ENCODE results near the gene PYDC1.

DNA sequence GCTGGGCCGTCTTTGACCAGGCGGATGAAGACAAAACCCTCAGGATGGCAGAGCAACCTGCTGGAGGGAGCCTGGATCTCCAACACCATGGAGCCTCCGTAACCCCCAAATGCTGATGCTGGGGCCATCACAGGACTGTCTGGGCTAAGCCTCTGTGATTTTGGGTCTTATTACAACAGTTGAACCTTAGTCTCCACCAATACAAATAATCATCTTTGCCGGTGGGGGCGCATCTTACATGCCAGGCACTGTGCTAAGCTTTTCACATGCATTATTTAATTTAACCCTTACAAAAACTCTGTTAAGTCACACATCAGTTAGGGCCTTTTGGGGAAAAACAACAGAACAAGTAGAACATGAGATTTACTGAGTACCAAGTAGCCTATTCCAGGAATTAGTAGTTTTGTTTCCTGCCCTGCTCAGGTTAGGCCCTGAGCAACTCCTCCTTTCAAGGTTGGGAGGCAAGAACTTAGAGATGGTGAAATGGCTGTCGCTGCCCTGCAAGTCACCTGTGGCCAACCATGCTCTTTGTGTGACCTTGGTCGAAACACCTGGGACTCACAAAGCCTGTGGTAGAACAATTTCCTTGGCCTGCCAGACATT is 33.9 kb upstream of the PYDC1 start:
- no peak for TF ChIP-seq SREBF2 (IDR thresholded peaks at IDR 0.05)
- TF ChIP-seq, protein P1, sequence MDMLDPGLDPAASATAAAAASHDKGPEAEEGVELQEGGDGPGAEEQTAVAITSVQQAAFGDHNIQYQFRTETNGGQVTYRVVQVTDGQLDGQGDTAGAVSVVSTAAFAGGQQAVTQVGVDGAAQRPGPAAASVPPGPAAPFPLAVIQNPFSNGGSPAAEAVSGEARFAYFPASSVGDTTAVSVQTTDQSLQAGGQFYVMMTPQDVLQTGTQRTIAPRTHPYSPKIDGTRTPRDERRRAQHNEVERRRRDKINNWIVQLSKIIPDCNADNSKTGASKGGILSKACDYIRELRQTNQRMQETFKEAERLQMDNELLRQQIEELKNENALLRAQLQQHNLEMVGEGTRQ (IDR thresholded peaks at IDR 0.05), result no peak
- TF ChIP-seq, protein P2, sequence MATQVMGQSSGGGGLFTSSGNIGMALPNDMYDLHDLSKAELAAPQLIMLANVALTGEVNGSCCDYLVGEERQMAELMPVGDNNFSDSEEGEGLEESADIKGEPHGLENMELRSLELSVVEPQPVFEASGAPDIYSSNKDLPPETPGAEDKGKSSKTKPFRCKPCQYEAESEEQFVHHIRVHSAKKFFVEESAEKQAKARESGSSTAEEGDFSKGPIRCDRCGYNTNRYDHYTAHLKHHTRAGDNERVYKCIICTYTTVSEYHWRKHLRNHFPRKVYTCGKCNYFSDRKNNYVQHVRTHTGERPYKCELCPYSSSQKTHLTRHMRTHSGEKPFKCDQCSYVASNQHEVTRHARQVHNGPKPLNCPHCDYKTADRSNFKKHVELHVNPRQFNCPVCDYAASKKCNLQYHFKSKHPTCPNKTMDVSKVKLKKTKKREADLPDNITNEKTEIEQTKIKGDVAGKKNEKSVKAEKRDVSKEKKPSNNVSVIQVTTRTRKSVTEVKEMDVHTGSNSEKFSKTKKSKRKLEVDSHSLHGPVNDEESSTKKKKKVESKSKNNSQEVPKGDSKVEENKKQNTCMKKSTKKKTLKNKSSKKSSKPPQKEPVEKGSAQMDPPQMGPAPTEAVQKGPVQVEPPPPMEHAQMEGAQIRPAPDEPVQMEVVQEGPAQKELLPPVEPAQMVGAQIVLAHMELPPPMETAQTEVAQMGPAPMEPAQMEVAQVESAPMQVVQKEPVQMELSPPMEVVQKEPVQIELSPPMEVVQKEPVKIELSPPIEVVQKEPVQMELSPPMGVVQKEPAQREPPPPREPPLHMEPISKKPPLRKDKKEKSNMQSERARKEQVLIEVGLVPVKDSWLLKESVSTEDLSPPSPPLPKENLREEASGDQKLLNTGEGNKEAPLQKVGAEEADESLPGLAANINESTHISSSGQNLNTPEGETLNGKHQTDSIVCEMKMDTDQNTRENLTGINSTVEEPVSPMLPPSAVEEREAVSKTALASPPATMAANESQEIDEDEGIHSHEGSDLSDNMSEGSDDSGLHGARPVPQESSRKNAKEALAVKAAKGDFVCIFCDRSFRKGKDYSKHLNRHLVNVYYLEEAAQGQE (IDR thresholded peaks at IDR 0.05), result no peak
- TF ChIP-seq, protein P3, sequence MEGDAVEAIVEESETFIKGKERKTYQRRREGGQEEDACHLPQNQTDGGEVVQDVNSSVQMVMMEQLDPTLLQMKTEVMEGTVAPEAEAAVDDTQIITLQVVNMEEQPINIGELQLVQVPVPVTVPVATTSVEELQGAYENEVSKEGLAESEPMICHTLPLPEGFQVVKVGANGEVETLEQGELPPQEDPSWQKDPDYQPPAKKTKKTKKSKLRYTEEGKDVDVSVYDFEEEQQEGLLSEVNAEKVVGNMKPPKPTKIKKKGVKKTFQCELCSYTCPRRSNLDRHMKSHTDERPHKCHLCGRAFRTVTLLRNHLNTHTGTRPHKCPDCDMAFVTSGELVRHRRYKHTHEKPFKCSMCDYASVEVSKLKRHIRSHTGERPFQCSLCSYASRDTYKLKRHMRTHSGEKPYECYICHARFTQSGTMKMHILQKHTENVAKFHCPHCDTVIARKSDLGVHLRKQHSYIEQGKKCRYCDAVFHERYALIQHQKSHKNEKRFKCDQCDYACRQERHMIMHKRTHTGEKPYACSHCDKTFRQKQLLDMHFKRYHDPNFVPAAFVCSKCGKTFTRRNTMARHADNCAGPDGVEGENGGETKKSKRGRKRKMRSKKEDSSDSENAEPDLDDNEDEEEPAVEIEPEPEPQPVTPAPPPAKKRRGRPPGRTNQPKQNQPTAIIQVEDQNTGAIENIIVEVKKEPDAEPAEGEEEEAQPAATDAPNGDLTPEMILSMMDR (IDR thresholded peaks at IDR 0.05), result no peak
